A549 (cell line): ENCODE measurements around the gene MEPE. TPM values are rescaled to one million over a fixed set of nuclear protein-coding genes. Genes with fewer than 3 reads are reported as not detected.
"Not testable (repeated sequence)": the region's sequence is repeated elsewhere in the genome, so short reads cannot be mapped to it uniquely, and the experiment has no call there.

Experiments
- ATAC-seq, 2 experiments: fragments of 200-7000 bp in 1 of 2; fragments of >200 bp in 1 of 2; cut with Nextera tagmentation in 1 of 2; cut with Tn5 transposase in 1 of 2; 3 replicates each; pipeline versions ENCODE4 v1.8.0 to v1.9.1; 2018 to 2020; ENCODE audit warnings: mild to moderate bottlenecking in 1 of 2, moderate library complexity in 1 of 2
- CTCF ChIA-PET: fragments of 300-600 bp; sonication (Branson Sonifier 250); formaldehyde crosslinking; extraction: SDS; loops from one replicate; lab custom pipeline; 2021; ENCODE audit warnings: antibody characterized with exemption, inconsistent platforms; lab: Yijun Ruan, JAX
- POLR2A ChIA-PET: fragments of 350-600 bp; formaldehyde crosslinking; extraction: SDS; loops from one replicate; lab custom pipeline; 2021; ENCODE audit warnings: antibody characterized with exemption, inconsistent platforms; lab: Yijun Ruan, JAX
- DNase-seq, 2 experiments: peaks; one replicate each; pipeline versions ENCODE4 v3.0.0 to v3.0.0-alpha.2; 2011 to 2016; ENCODE audit warnings: low read depth in 1 of 2, low spot score in 1 of 2
- FAIRE-seq: peaks from 2 replicates; lab custom pipeline; 2011; peaks lifted over from hg19 to GRCh38; lab: Jason Lieb, UNC
- H3K27ac ChIP-seq, 2 experiments: fragments of >200 bp; sonication (Bioruptor Twin); formaldehyde crosslinking; 3 replicates each; pipeline ENCODE4 v1.5.1; 2016 to 2017
- H3K4me1 ChIP-seq: fragments of >200 bp; sonication (Bioruptor Twin); formaldehyde crosslinking; 3 replicates; pipeline ENCODE4 v1.6.1; 2016
- H3K4me2 ChIP-seq: fragments of >200 bp; sonication (Bioruptor Twin); formaldehyde crosslinking; 3 replicates; pipeline ENCODE4 v1.6.1; 2016
- H3K4me3 ChIP-seq: fragments of >200 bp; sonication (Bioruptor Twin); formaldehyde crosslinking; 3 replicates; pipeline ENCODE4 v1.5.1; 2016
- H3K9me3 ChIP-seq: fragments of >200 bp; sonication (Bioruptor Twin); formaldehyde crosslinking; 3 replicates; pipeline ENCODE4 v1.6.1; 2016
- ATOH8 ChIP-seq: fragments of 250-450 bp; sonication (Bioruptor Pico); IDR thresholded peaks from 2 replicates; pipeline ENCODE4 v1.5.0; 2020; ENCODE audit warnings: low read depth, mild to moderate bottlenecking, moderate library complexity
- EHF ChIP-seq: fragments of 250-450 bp; sonication (Bioruptor Pico); IDR thresholded peaks from 2 replicates; pipeline ENCODE4 v1.5.0; 2020; ENCODE audit warnings: mild to moderate bottlenecking
- EP300 ChIP-seq, 2 experiments: fragments of >200 bp; sonication (Bioruptor Twin); formaldehyde crosslinking; IDR thresholded peaks; 2 replicates in 1 of 2; 3 replicates in 1 of 2; pipeline ENCODE4 v1.6.1; 2016 to 2017
- HES2 ChIP-seq: fragments of >200 bp; sonication (Bioruptor Twin); formaldehyde crosslinking; IDR thresholded peaks from 2 replicates; pipeline ENCODE4 v1.6.1; 2016
- HEYL ChIP-seq: fragments of 250-450 bp; sonication (Bioruptor Pico); IDR thresholded peaks from 2 replicates; pipeline ENCODE4 v1.8.0; 2021; ENCODE audit warnings: mild to moderate bottlenecking, moderate library complexity
- HOXA7 ChIP-seq: fragments of 250-450 bp; sonication (Bioruptor Pico); IDR thresholded peaks from 2 replicates; pipeline ENCODE4 v1.5.0; 2020; ENCODE audit warnings: mild to moderate bottlenecking, moderate library complexity
- JUN ChIP-seq, 2 experiments: fragments of >200 bp; sonication (Bioruptor Twin); formaldehyde crosslinking; IDR thresholded peaks; 2 replicates in 1 of 2; 3 replicates in 1 of 2; pipeline ENCODE4 v1.6.1; 2016 to 2017
- KDM1A ChIP-seq: fragments of 200-600 bp; sonication (generic); IDR thresholded peaks from 2 replicates; pipeline ENCODE4 v1.6.1; 2016; ENCODE audit warnings: low read depth, mild to moderate bottlenecking
- NFE2L2 ChIP-seq: fragments of 150-350 bp; conservative IDR thresholded peaks from 2 replicates; pipeline ENCODE4 v1.6.1; 2014; ENCODE audit warnings: low read length
- NPAS2 ChIP-seq: fragments of 250-450 bp; sonication (Bioruptor Pico); IDR thresholded peaks from 2 replicates; pipeline ENCODE4 v1.8.0; 2022; ENCODE audit warnings: mild to moderate bottlenecking, moderate library complexity, borderline replicate concordance
- RCOR1 ChIP-seq: fragments of 150-350 bp; IDR thresholded peaks from 2 replicates; pipeline ENCODE4 v1.6.1; 2014; ENCODE audit warnings: antibody characterized with exemption, low read length, low read depth
- RFX5 ChIP-seq: fragments of 450-650 bp; IDR thresholded peaks from 2 replicates; pipeline ENCODE4 v1.7.1; 2014; ENCODE audit warnings: antibody characterized with exemption, mild to moderate bottlenecking, moderate library complexity
- RNF2 ChIP-seq: fragments of 200-600 bp; sonication (generic); IDR thresholded peaks from 2 replicates; pipeline ENCODE4 v1.6.1; 2016; ENCODE audit warnings: low read depth, mild to moderate bottlenecking, antibody characterized with exemption, moderate library complexity, borderline replicate concordance
- SREBF2 ChIP-seq: fragments of 450-650 bp; IDR thresholded peaks from 2 replicates; pipeline ENCODE4 v1.6.1; 2014; ENCODE audit warnings: mild to moderate bottlenecking, moderate library complexity
- TP53 ChIP-seq: fragments of 250-450 bp; sonication (Bioruptor Pico); IDR thresholded peaks from 2 replicates; pipeline ENCODE4 v1.5.0; 2021; ENCODE audit warnings: mild to moderate bottlenecking, moderate library complexity
- ZFP36 ChIP-seq: fragments of 450-650 bp; IDR thresholded peaks from 2 replicates; pipeline ENCODE4 v1.6.1; 2014; ENCODE audit warnings: borderline replicate concordance; ENCODE audit not compliant: partially characterized antibody
- ZSCAN20 ChIP-seq: fragments of 250-450 bp; sonication (Bioruptor Pico); IDR thresholded peaks from 2 replicates; pipeline ENCODE4 v1.8.0; 2022; ENCODE audit warnings: mild to moderate bottlenecking, moderate library complexity
- WGBS: methylation state at CpG from one replicate; pipeline ENCODE4 v1.1.6; 2017; ENCODE audit errors: missing lambda C conversion rate; 5-methylcytosine and 5-hydroxymethylcytosine counted together
- polyA plus RNA-seq, 4 experiments: library from polyadenylated mRNA; depleted of rRNA in 3 of 4; stranded (reverse); fragments of >200 nt; fragmentation: RNase III in 1 of 4; extraction: RNeasy Plus Mini Kit Qiagen cat#74134 plus additional on column Dnase treatment in 1 of 4; gene quantifications; 2 replicates in 3 of 4; 3 replicates in 1 of 4; pipeline ENCODE4 v1.2.3, GENCODE V29; 2011 to 2017
- TF ChIP-seq, protein P1 (sequence below): IDR thresholded peaks from 2 replicates; pipeline ENCODE4 v1.6.1; 2012
- TF ChIP-seq, protein P2 (sequence below): fragments of 250-450 bp; sonication (Bioruptor Pico); IDR thresholded peaks from 2 replicates; pipeline ENCODE4 v1.5.0; 2021; ENCODE audit warnings: mild to moderate bottlenecking, moderate library complexity, borderline replicate concordance
- TF ChIP-seq, protein P3 (sequence below): fragments of 200-600 bp; sonication (generic); IDR thresholded peaks from 2 replicates; pipeline ENCODE4 v1.6.1; 2016; ENCODE audit warnings: antibody characterized with exemption, mild to moderate bottlenecking, moderate library complexity

Gene MEPE
- polyA plus RNA-seq, 2 of the 4 experiments (the other 2 are of a cell fraction), result not detected

DNA sequence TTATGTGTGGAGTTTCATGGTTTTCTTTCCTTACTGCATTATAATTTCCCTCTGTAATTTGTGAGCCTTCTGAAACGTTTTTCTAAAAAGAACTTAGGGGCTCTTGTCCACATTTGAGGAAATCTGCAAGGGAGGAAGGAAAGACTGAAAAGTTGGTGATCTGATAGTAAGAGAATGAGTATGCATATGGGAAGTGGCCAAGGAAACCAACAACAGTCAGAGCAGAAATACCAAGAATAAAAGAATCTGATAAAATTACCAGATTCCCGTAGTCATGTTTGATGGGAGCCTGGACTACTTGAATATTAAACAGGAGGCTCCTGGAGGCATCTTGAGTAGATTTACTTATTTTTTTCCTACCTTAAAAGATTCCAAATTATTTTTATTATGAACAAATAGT is 50.1 kb downstream of the MEPE start:
- H3K4me1 ChIP-seq, result no peaks in the 10 kb centered on the region
- TF ChIP-seq RFX5 (no peak), EHF (CRISPR knock-in tag) (no peak), HEYL (no peak)
- TF ChIP-seq, protein P1, sequence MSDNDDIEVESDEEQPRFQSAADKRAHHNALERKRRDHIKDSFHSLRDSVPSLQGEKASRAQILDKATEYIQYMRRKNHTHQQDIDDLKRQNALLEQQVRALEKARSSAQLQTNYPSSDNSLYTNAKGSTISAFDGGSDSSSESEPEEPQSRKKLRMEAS, result no peak
- no peak for DNase-seq
- WGBS, result 53% methylated on average over 2 of the region's 2 CpGs
- no peak overlapping the region for H3K27ac ChIP-seq
- CTCF ChIA-PET, result interaction anchor here (1.8 kb wide), 1 partner anchor 30 kb away, joined by 6 read pairs; no protein-coding TSS in a partner anchor
- ATAC-seq, result no peak
- FAIRE-seq, result no peak
- no peaks in the 10 kb centered on the region for H3K9me3 ChIP-seq
- no peak overlapping the region for H3K4me3 ChIP-seq
- H3K4me2 ChIP-seq, result no peak overlapping the region
- POLR2A ChIA-PET, result no interaction called here

GRCh38 chr4:87884976-87885549 is 52.3 kb downstream of the MEPE start:
- WGBS, result 82% methylated on average over 9 of the region's 9 CpGs
- ChIA-PET CTCF (no interaction called here), POLR2A (no interaction called here)
- no peak for FAIRE-seq
- Histone ChIP-seq H3K27ac (no peak overlapping the region), H3K9me3 (no peaks in the 10 kb centered on the region), H3K4me3 (no peak overlapping the region), H3K4me1 (no peaks in the 10 kb centered on the region), H3K4me2 (no peak overlapping the region)
- no peak for ATAC-seq
- TF ChIP-seq SREBF2 (no peak), KDM1A (no peak), RNF2 (no peak), ZFP36 (no peak), NPAS2 (CRISPR knock-in tag) (no peak), ZSCAN20 (CRISPR knock-in tag) (no peak), RCOR1 (no peak)
- TF ChIP-seq, protein P1, result no peak
- no peak for DNase-seq

DNA sequence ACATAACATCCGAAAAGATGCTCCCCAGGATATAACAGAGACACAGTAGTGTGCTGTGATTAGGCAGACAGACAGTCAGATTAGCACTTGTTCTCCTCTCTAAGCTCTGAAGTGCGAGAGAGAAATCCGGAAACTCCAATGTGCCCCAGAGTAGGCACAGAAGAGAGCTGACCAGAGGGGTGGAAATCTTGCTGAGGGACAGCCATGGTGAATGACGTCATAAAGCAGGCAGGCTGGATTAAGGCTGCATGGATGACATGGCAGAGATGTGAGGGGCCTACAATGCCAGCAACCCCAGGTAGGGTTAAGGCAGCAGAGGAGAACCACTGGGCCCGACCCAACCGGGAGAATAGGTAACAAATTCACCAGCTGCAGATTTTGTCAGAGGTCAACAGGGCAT is 53.3 kb downstream of the MEPE start:
- WGBS, result 70% methylated on average over 6 of the region's 6 CpGs
- ATAC-seq (no peak), FAIRE-seq (no peak), DNase-seq (no peak)
- Histone ChIP-seq H3K9me3 (no peaks in the 10 kb centered on the region), H3K4me2 (no peak overlapping the region), H3K27ac (no peak overlapping the region), H3K4me3 (no peak overlapping the region), H3K4me1 (no peaks in the 10 kb centered on the region)
- ChIA-PET CTCF (interaction anchor here (0.7 kb wide), 1 partner anchor 26 kb away, joined by 3 read pairs; no protein-coding TSS in a partner anchor), POLR2A (no interaction called here)
- no peak for TF ChIP-seq HOXA7 (CRISPR knock-in tag)
- TF ChIP-seq ATOH8 (CRISPR knock-in tag), result no peak
- TF ChIP-seq, protein P2, sequence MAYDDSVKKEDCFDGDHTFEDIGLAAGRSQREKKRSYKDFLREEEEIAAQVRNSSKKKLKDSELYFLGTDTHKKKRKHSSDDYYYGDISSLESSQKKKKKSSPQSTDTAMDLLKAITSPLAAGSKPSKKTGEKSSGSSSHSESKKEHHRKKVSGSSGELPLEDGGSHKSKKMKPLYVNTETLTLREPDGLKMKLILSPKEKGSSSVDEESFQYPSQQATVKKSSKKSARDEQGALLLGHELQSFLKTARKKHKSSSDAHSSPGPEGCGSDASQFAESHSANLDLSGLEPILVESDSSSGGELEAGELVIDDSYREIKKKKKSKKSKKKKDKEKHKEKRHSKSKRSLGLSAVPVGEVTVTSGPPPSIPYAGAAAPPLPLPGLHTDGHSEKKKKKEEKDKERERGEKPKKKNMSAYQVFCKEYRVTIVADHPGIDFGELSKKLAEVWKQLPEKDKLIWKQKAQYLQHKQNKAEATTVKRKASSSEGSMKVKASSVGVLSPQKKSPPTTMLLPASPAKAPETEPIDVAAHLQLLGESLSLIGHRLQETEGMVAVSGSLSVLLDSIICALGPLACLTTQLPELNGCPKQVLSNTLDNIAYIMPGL (CRISPR knock-in tag), result no peak
- TF ChIP-seq, protein P3, sequence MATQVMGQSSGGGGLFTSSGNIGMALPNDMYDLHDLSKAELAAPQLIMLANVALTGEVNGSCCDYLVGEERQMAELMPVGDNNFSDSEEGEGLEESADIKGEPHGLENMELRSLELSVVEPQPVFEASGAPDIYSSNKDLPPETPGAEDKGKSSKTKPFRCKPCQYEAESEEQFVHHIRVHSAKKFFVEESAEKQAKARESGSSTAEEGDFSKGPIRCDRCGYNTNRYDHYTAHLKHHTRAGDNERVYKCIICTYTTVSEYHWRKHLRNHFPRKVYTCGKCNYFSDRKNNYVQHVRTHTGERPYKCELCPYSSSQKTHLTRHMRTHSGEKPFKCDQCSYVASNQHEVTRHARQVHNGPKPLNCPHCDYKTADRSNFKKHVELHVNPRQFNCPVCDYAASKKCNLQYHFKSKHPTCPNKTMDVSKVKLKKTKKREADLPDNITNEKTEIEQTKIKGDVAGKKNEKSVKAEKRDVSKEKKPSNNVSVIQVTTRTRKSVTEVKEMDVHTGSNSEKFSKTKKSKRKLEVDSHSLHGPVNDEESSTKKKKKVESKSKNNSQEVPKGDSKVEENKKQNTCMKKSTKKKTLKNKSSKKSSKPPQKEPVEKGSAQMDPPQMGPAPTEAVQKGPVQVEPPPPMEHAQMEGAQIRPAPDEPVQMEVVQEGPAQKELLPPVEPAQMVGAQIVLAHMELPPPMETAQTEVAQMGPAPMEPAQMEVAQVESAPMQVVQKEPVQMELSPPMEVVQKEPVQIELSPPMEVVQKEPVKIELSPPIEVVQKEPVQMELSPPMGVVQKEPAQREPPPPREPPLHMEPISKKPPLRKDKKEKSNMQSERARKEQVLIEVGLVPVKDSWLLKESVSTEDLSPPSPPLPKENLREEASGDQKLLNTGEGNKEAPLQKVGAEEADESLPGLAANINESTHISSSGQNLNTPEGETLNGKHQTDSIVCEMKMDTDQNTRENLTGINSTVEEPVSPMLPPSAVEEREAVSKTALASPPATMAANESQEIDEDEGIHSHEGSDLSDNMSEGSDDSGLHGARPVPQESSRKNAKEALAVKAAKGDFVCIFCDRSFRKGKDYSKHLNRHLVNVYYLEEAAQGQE, result no peak
- TF ChIP-seq ZSCAN20 (CRISPR knock-in tag), result no peak
- TF ChIP-seq NFE2L2, result no peak
- no peak for TF ChIP-seq EP300 (IDR thresholded peaks at IDR 0.05)
- TF ChIP-seq TP53 (CRISPR knock-in tag), result no peak
- TF ChIP-seq ZFP36, result no peak
- TF ChIP-seq HES2, result no peak
- TF ChIP-seq JUN (IDR thresholded peaks at IDR 0.05), result no peak
- no peak for TF ChIP-seq SREBF2

DNA sequence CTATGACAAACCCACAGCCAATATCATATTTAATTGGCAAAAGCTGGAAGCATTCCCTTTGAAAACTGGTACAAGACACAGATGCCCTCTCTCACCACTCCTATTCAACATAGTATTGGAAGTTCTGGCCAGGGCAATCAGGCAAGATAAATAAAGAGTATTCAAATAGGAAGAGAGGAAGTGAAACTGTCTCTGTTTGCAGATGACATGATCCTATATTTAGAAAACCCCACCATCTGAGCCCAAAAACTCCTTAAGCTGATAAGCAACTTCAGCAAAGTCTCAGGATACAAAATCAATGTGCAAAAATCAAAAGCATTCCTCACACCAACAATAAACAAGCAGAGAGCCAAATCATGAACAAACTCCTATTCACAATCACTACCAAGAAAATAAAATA is 58.0 kb downstream of the MEPE start:
- H3K27ac ChIP-seq, DNase-seq, FAIRE-seq, H3K4me2 ChIP-seq, H3K4me3 ChIP-seq, H3K9me3 ChIP-seq, POLR2A ChIA-PET, CTCF ChIA-PET, ATAC-seq, H3K4me1 ChIP-seq: not testable (repeated sequence)
